ENCODE results near the gene CDK1.

Gene CDK1

DNA sequence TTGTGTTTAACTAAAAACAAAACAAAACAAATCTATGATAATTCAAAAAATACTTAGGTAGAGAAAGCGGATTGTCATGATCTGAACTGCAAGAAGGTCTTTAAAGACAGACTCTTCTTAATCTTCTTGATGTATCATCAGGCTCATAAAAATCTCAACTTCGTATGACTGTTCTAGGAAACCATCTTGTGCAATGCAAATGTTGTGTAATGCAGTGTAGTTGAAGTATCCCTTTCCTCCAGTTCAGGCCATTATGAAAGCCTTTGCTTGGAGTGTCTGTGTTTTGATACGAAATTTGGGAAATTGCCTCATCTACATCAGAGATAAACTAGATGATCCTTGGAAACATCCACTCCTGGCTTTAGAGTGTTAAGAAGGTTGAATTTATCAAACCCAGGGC, 30.9 kb downstream of the CDK1 start:
- no peak overlapping the region for H3K27ac ChIP-seq
- no peak overlapping the region for H3K4me3 ChIP-seq
- no peak for TF ChIP-seq CTCF (IDR thresholded peaks at IDR 0.05)
- no peak for DNase-seq (ENCODE audit: low spot score)

GRCh38 chr10:60810437-60811182, 32.3 kb downstream of the CDK1 start:
- DNase-seq (ENCODE audit: low spot score), result no peak
- TF ChIP-seq CTCF (IDR thresholded peaks at IDR 0.05), result no peak
- Histone ChIP-seq H3K27ac (peak overlapping the region; percentile 31 to 42), H3K4me3 (no peak overlapping the region)

DNA sequence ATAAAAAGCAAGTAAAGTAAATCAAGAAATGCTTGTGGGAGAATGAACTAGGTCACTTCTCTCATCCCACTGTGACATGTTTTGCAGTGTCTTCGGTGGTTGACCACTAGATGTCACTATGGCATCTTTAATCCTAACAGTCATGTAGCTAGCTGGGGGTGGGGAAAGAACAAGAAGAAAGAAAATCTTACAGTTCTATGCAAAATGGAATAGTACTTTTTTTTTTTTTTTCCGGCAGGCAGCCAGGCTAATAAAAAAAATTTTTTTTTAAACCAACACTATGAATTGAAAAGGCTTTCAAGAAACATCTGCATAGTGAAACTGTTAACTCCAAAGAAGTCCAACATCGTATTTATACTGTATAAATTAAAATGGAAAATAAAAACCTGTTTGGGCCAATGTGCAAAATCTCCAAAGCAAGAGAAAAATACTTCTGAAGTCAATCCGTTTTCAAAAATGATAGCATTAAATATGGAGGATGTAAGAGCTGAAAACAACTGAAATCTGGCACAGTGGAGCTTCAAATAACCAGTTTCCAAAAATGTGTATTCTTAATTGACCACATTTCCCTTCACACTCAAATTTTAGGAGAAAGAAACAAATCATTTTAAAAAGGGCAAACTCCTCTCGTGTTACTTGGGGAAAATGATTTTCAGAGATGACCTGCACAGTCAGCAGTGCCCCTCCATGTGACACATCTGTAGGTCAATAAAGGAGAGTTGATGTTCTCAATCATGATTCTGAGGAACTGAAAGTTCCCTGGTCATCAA, 38.5 kb downstream of the CDK1 start:
- H3K27ac ChIP-seq, result peak overlapping the region; percentile 50 to 56
- TF ChIP-seq CTCF (IDR thresholded peaks at IDR 0.05), result peak; percentile 65
- DNase-seq (ENCODE audit: low spot score), result no peak
- H3K4me3 ChIP-seq, result peak overlapping the region; percentile 29

- Histone ChIP-seq H3K27ac (peak overlapping the region; percentile 50 to 56), H3K4me3 (peak overlapping the region; percentile 29)
- DNase-seq (ENCODE audit: low spot score), result no peak
- no peak for TF ChIP-seq CTCF (IDR thresholded peaks at IDR 0.05)
Measured at GRCh38 chr10:60817398-60817805, 39.1 kb downstream of the CDK1 start.

DNA sequence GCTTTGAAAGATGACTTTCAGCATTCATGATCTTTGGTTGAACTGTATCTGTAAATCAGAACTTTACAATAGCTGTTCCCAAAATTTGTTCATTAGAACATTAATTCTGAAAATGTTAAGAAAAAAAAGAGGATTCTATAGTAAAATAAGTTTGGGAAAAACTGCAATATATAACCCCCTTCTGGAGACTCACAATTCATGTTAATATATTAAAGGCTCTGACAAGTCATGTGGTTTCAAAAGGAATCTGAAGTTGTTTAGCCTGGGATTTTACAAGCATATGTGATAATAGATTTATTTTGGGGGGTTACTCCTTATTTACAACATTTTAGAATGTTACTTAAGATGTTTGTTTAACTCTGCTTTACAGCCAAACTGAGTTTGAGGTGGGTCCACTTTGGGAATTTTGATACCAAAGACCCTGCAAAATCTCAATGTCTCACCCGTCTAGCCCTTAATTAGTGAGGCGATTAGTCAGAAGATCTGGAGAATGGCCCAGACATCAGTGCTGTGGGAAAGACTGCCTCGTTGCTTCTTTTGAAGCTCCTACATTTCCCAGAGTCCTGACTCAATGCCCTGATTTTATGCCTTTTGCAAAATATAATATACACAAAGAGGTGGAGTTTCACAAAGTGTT, 40.0 kb downstream of the CDK1 start:
- peak overlapping the region in 1 of 2 donors; percentile 50 for H3K27ac ChIP-seq
- no peak overlapping the region for H3K4me3 ChIP-seq
- TF ChIP-seq CTCF (IDR thresholded peaks at IDR 0.05), result no peak
- no peak for DNase-seq (ENCODE audit: low spot score)

GRCh38 chr10:60819271-60819670, 41.0 kb downstream of the CDK1 start:
- Histone ChIP-seq H3K27ac (no peak overlapping the region), H3K4me3 (no peak overlapping the region)
- DNase-seq (ENCODE audit: low spot score), result no peak
- TF ChIP-seq CTCF (IDR thresholded peaks at IDR 0.05), result no peak
